Measurements from ENCODE around the gene GIMD1.

DNA sequence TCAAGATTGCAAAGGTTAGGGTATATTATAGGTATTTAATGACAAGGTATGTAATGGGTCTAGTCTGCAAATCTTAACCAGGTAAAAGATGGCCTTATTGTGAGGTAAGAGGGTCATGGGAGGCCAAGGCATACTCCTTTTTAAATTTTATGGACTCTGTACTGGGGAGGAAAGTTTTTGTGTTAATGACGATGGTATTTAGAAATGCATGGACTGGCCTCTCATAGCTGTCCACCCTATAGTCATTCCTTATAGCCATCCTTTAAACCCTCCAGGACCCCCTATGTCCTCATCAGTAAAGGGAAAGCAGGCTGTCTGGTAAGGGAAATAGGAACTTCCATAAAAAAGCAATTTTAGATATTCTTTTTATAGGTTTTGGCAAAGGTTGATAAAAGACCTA is 50.8 kb downstream of the GIMD1 start:
- TF ChIP-seq, protein P1, sequence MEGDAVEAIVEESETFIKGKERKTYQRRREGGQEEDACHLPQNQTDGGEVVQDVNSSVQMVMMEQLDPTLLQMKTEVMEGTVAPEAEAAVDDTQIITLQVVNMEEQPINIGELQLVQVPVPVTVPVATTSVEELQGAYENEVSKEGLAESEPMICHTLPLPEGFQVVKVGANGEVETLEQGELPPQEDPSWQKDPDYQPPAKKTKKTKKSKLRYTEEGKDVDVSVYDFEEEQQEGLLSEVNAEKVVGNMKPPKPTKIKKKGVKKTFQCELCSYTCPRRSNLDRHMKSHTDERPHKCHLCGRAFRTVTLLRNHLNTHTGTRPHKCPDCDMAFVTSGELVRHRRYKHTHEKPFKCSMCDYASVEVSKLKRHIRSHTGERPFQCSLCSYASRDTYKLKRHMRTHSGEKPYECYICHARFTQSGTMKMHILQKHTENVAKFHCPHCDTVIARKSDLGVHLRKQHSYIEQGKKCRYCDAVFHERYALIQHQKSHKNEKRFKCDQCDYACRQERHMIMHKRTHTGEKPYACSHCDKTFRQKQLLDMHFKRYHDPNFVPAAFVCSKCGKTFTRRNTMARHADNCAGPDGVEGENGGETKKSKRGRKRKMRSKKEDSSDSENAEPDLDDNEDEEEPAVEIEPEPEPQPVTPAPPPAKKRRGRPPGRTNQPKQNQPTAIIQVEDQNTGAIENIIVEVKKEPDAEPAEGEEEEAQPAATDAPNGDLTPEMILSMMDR (conservative IDR thresholded peaks at IDR 0.05 in 1 of 2, IDR thresholded peaks at IDR 0.05 in 1 of 2; ENCODE audit: extremely low read depth in 1 of 2, insufficient read depth in 1 of 2, low read depth in 1 of 2, low read length in 2 of 2): no peak
- TF ChIP-seq EZH2 (IDR thresholded peaks at IDR 0.05; ENCODE audit: borderline replicate concordance, low read length): no peak

All from mammary epithelial cell (primary cell).